ENCODE measurements around the gene SLC22A7.
A peak's percentile ranks its signal among the peaks of the same experiment; 100 is the strongest.
"Not testable (repeated sequence)": the region's sequence is repeated elsewhere in the genome, so short reads cannot be mapped to it uniquely, and the experiment has no call there.

The SLC22A7 gene

DNA sequence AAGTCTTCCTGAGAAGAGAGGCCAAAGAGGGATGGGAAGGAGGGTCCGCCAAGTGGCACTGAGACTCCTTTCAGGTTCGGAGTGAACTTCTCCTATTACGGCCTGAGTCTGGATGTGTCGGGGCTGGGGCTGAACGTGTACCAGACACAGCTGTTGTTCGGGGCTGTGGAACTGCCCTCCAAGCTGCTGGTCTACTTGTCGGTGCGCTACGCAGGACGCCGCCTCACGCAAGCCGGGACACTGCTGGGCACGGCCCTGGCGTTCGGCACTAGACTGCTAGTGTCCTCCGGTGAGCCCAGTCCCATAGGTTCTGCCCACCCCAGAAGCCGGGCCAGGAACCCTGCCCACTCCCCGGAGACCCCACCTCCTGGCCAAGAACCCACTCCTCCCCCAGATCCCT, 4.1 kb downstream of the SLC22A7 start:
- no peak for DNase-seq (ENCODE audit: low read depth)

DNA sequence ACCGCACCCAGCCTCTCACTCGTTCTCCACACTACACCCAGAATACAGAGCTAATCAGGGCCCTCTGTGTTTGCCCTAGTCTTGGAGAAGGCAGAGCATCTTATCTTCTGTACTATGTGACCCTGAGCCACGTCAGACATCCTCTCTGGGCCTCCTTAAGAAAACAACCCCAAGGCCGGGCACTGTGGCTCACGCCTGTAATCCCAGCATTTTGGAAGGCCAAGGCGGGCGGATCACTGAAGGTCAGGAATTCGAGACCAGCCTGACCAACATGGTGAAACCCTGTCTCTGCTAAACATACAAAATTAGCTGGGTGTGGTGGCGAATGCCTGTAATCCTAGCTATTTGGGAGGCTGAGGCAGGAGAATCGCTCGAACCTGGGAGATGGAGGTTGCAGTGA, 4.9 kb downstream of the SLC22A7 start:
- DNase-seq (ENCODE audit: low read depth): not testable (repeated sequence)

DNA sequence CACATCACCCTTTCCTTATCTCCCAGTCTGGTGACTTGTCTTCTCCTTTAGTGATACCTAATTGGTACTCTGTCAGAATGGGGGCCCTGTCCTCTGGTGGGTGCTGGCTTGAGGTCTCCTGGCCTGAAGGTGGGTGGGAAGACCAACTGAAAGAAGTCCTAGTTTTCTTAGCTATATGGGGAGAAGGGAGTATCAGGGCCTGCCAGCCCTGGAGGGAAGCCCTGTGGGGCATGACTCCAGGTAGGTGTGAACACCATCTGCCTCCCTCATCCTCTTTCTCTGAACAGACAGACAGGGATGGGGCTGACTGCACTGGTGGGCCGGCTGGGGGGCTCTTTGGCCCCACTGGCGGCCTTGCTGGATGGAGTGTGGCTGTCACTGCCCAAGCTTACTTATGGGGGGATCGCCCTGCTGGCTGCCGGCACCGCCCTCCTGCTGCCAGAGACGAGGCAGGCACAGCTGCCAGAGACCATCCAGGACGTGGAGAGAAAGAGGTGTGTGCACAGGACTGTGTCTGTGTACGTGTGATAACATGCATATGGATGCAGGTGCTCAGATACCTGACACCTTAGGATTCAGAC, 5.8 kb downstream of the SLC22A7 start:
- no peak for DNase-seq (ENCODE audit: low read depth)

DNA sequence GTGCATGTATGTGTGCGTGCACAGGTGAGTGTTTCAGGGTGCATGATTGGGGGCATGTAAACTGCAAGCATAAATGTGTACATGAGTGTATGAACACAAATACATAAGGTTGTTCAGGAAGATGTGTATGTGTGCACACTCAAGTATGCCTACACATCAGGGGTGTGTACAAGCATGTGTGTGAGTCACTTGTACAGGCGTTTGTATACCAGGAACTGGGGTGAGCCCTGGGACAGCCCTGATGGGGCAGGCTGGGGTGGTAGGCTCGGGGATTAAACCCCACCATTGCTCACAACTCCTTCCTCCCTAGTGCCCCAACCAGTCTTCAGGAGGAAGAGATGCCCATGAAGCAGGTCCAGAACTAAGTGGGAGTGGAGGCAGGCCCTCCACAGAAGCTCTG, 6.3 kb downstream of the SLC22A7 start:
- DNase-seq (ENCODE audit: low read depth): no peak

DNA sequence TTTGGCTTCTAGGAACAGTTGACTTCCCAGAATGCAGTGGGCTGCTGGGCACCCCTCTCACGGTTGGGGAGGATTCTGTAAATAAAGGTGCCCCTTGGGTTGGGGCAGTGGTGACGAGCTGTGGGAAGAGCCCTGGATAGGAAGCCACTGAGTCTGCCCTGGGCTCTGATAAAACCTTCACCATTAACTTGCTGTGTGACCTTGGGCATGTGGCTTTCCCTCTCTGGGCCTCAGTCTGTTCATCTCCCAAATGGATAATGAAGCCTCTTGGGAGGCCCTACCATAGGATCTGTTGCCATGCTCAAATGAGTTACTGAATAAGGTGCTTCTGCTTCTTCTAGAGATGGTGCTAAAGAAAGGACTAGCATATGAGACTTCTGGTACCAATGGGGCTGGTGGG, 6.8 kb downstream of the SLC22A7 start:
- DNase-seq (ENCODE audit: low read depth): no peak

DNA sequence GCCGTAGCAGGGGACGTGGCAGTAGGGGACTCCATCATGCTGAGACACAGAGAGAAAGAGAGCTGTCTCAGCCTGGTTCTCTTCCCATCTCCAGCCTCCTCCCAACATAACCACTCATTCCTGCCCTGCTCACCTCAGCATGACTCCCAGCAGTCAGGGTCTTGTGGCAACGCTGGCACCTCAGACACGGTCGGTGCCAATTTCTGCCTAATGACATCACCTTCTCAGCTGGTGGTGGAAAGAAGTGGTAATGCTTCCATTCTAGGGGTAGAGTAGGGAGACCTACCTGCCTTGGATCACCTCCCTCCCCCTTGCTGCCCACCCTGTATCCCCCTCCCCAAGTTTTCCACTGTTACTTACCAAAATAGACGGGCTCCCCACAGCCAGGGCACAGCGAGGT, 8.0 kb downstream of the SLC22A7 start:
- no peak for DNase-seq (ENCODE audit: low read depth)

DNA sequence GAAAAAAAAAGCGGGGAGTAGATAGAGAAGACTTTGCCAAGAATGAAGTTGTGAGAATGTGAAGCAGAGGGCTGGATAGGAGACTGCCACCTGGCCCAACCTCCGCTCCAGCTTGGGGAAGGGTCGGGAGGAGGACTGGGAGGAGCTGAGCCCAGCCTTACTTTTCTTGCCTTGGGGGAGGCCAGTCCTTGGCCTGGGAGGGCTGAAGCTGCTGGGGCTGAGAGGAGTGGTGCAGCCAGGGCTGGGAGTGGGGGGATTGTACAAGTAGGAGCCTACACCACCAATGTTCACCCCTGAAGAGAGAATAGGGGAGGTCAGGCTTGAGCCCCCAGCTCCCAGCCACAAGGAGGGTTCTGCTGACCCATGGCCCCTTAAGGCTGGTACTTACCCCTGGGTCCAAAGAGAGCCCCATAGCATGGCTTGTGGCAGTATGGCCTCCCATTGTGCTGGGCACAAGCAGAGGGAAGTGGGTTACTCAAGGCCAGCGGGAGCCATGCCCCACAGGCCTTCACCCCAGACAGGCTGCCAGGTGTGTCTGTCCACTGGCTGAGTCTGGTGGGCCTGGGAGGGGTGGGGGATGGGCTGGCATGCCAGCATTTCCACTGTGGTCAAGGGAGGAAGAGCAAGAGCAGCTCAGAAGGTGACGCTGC, 9.5 kb downstream of the SLC22A7 start:
- DNase-seq (ENCODE audit: low read depth): no peak

DNA sequence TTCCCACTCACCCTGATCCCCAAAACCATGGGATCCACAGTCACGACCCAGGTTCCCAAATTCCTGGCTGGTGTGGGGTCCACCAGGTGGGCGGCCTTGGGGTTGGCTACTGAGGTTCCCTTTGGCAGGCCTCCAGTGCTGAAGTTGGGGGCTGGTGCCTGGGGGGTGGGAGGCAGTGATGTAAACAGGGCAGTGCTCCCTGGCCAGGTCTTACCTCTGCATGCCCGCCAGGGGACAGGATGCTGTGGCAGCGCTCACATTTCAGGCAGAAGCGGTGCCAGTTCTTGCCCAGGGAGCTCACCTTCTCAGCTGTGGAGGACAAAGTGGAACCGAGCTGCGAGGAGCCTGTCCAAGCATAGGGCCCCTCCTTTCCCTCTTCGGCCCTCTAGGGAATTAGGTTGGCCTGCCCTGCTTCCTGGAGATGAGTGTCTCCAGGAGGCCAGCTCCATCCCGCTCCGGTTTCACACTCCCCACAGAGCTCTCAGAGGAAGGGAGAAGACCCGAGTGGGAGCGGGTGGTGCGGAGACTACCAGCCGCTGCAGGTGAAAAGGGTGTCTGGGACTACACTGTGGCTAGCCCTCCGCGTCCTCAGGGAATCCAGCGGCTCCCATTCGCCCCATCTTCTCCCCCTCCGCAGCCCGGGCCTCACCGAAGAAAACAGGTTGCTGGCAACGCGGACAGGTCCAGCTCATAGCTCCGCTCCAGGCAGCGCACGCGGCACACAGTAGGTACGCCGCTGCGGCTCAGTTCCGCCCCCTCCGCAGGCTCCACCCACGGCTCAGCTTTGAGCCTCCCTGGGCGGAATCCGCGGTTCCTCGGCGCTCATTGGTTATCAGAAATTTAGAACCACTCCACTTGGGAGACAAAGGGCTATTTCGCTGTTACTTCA, 10.3 kb downstream of the SLC22A7 start, which contains the start of gene CRIP3:
Gene CRIP3, minus strand, starts transcription at position 726 of the 889 bp plus-strand sequence. Its CDS starts 34 bp downstream, at position 692.
- DNase-seq (ENCODE audit: low read depth): peak; percentile 32

DNA sequence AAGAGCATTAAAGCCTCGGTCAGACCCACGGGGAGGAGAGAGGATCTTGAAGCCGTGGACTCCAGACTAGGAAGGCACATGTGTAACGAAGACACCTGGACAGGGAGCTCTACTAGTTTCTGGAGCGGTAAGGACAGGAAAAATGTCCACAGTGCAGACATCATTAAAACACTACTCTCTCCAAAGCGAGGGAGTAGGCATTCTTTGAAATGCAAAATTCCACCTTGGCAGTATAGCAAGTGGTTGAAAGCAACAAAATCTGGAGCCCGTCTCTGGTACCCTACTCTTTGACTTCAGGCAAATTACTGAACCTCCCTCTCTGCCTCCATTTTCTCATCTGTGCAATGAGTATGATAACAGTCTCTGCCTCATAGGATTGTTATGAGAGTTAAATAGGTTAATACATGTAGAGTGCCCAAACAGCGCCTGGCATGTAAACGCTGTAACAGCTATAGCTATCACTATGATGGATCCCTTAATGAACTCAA, 11.0 kb downstream of the SLC22A7 start:
- no peak for DNase-seq (ENCODE audit: low read depth)

DNA sequence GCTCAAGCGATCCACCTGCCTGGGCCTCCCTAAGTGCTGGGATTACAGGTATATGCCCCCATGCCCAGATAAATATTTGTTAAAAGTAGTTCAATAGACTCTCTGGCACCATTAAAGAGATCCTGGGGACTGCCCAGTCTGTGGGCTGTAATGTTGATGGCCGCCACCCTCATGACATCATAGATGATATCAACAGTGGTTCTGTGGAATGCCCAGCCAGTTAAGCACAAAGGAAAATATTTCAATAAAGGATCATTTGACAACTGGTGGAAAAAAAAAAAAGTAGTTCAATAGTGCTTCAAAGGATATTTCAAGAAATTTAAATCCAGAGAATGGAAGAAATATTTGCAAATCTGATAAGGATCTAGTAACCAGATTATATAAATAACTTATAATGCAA, 12.1 kb downstream of the SLC22A7 start:
- DNase-seq (ENCODE audit: low read depth): no peak

DNA sequence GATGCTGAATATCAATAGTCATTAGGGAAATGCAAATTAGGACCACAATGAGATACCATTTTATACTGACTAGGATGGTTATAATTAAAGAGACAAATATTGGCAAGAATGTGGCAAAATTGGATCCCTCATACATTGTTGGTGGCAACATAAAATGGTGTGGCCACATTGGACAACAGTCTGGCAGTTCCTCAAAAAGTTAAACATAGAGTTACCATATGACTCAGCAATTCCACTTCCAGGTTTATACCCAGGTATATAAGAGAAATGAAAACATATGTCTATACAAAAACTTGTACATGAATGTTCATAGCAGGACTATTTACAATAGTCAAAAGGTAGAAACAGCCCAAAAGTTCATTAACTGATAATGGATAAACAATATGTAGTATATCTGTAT, 12.6 kb downstream of the SLC22A7 start:
- DNase-seq (ENCODE audit: low read depth): no peak

DNA sequence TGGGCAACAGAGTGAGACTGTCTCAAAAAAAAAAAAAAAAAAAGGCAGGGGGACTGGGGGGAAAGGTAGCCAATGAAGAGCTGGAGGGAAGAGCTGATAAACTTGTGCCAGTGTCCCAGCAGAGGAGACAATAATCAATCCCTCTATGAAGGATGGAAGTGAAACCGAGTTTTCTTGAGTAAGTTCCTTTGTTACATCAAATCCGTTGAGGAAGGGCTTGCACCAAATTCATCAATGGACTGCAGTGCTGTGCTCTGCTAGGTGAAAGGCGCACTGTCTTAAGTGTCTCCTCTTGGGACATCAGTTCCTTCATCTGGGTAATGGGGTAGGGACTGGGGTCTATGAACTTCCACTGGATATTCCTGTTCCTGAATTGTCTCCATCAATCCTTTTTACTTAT, 13.6 kb downstream of the SLC22A7 start:
- no peak for DNase-seq (ENCODE audit: low read depth)

DNA sequence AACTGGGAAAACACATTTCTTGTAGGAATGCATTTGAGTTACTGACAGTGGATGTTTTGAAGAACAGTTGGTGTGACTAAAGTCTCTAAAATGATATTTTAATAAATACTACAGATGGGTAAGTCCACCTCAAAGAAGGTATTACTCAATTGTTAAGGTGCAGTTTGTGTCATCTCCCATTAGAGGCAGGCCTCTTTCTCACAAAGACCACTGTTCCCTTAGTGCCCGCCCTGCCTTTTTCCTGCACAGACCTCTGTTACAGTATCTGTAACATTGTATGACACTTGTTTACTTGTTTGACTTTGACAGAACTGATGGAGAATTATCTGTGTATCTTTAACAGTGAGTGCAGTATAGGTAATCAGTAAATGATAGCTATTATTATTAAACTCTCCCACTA, 15.8 kb downstream of the SLC22A7 start:
- DNase-seq (ENCODE audit: low read depth): no peak

DNA sequence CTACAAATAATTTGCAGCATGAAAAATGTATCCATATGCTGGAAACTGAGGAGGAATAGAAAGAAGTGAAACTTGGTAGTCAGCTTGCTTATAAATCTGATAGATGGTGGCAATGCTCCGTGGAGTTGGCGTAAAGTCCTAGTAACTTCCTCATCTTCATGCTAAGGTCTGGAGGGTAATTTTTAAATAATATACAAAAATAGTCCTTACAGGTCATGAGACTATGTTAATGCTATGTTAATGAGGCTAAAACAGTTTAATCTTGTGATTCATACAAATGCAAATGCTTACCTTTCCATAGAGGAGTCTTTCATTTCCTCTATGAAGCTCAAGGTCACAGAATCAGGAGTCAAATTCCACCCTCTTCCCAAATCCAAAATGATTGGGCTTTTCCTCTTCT, 20.0 kb downstream of the SLC22A7 start:
- no peak for DNase-seq (ENCODE audit: low read depth)

DNA sequence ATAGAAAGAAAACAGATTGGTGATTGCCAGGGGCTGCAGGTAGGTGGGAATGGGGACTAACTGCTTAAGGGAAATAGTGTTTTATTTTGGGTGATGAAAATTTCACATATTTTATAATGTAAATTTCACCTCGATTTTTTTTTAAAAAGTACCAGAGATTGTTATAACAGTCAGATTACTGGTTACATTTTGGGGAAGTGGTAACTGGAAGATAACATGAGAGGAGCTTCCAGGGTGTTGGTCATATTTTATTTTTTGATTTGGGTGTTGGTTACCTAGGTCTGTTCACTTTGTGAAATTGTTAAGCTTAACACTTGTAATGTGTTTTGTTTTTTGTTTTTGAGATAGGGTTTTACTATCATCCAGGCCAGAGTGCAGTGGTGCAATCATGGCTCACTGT, 27.8 kb downstream of the SLC22A7 start:
- no peak for DNase-seq (ENCODE audit: low read depth)

DNA sequence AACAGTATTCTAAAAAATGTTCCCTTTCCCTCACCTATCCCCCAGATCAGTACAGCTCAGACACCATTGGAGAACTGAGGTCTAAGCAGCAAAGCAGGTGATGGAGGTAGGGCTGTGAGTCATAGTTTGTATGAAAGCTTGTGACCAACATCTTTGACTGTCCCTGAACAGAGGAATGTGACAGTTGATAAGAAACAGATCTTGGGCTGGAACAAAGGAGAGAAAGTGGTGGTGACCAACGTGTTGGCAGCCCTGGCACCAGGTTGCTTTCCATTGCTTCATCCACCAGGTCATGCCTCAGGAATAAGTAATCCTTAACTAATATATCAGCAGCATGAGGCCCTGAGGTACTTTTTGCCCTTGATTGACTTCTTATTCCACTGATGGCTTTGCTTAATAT, 30.5 kb downstream of the SLC22A7 start:
- DNase-seq (ENCODE audit: low read depth): no peak

DNA sequence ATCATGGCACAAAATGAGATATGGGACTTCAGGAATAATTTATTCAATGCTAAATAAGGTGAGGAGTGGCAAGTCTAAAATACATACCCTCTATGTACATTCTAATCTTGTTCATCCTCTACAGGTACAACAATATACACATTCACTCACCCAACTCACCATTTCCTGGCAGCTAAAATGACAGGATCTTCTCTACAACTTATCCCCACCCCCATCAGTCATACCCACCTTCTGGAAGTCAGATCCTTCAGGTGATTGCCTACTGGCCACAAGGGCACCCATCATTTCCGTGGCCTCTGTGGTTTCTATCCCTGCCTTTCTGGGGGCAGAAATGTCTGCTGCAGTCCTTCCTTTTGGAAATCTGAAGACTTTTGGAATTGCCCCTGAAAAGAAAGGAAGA, 33.4 kb downstream of the SLC22A7 start:
- DNase-seq (ENCODE audit: low read depth): no peak

DNA sequence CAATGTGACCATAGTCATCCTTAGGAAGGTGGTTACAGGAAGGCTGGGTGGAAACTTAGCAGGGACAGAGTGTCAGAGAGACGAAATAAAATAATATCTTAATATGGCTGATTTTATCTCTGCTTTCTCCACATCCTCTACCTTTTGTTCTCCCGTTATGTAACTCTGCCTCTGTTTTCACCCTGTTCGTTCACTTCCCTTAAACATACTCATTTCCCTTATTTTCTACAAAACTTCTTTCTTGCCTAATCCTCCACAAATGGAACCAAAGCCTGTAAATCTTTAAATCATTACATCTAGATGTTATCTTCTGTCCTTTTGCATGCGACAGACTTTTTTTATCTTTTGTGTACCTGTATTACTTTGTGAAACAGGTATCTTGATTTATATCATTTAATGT, 33.8 kb downstream of the SLC22A7 start:
- DNase-seq (ENCODE audit: low read depth): no peak

DNA sequence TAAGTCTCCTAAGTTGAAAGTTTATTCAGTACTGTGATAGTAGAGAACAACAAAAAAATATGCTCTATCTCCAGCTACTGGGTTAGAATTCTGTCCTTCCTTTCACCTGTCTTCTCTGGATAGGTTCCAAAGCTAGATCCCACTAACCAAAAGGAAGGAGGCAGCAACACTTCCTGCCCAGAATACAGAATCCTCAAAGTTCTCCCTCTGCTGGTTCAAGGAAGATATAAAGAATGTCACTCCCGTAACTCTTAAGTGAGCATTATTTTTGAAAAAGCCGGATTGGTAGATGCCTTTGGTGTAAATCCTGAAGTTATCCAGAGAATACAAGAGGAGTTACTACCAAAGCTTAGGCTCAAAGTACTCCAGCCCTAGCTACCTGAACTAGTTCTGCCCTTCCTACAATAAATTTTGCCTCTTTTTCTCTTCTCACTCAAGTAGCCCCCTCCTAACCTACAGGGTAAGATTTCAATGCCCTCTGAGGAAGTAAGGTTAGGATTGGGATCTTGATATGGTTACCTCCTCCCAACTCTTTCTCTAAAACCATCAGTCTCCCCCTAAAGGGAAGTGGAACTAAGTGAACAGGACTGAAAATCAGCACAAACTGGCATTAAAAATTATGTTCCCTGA, 36.5 kb downstream of the SLC22A7 start:
- DNase-seq (ENCODE audit: low read depth): no peak

DNA sequence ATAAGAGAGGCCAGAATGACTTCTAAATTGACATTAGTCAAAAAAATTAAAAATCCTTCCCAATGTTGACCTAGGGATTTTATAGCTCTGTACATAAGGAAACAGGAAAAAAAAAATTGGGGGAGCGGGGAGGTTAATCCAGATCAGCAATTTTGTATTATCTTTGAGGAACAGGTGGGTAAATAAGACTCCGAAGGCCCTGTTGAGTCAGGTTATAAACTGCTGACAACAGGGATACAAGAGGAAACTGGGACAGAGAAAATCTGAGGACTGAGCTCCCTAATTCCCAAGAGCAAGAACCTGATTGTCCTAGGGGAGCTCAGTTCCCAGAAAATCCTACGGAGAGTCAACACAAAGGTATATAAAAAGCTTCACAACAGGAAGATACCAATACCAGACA, 37.4 kb downstream of the SLC22A7 start:
- no peak for DNase-seq (ENCODE audit: low read depth)

DNA sequence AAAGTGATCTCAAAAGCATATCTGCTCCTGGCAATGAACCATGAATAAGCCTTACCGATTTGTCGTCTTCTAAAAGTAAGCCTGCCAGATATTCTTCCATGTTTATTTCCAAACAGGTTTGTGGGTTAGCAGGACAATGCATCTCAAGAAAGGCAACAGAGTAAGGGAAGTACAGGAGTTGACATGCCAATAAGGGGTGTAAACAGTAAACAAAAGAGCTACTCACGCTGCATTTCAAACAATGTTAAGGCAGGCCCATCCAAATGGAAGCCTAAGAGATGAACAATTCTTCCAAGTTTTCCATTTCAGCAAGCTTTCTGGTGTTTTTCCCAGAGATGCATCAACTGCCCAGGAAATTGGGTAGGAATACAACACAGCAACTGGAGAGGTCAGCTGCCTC, 38.3 kb downstream of the SLC22A7 start:
- no peak for DNase-seq (ENCODE audit: low read depth)

DNA sequence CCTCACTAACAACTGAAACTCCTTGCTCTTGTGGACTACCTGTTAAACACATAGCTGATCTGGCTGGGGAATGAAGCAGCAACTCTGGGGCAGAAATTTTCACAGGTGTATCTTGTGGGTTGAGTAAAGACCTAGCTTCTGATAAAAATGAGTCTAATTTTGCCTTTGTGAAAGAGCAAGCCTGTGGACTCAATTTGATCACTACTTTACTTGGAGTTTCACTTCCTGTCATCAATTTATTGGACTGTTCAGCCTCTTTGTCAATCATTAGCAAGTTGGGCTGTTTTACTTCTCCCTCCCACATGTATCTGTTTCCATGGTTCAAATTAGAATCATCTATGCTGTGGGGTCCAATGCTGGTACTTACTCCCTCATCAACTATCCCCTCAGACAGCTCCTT, 40.2 kb downstream of the SLC22A7 start:
- no peak for DNase-seq (ENCODE audit: low read depth)

DNA sequence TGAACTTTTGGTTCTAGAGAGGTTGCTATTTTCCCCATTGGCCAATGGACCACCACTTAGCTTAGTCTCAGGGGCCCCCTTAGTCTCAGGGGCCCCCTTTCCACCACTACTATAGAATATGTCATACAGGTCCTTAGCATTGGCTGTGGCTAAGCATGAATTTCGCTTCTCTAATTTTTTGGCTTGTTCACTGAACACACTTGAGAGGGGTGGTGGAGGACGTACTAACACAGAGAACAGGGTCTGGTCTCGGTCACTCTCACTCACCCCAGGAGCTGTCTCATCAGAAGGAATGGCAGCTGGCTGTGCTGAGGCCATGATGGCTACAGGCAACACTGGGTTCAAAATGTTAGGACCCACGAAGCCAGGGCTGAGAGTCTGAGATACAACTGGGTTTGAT, 41.1 kb downstream of the SLC22A7 start:
- DNase-seq (ENCODE audit: low read depth): no peak

Data from activated T-helper 9 cell treated with anti-CD3 and anti-CD28 coated beads, Interleukin-2, amount 50 U/mL, for 16 hours (primary cell).